Activated naive CD4-positive, alpha-beta T cell treated with anti-CD3 and anti-CD28 coated beads, Interleukin-2, amount 50 U/mL, for 24 hours (primary cell): ENCODE results near the gene SETBP1.

Experiments used
- H3K27ac Mint-ChIP-seq: one replicate; pipeline ENCODE4 v1.8.0; 2021; ENCODE audit warnings: mild to moderate bottlenecking, mixed read lengths
- H3K27me3 Mint-ChIP-seq: one replicate; pipeline ENCODE4 v1.8.0; 2021; ENCODE audit warnings: mixed read lengths
- H3K36me3 Mint-ChIP-seq: one replicate; pipeline ENCODE4 v1.8.0; 2021; ENCODE audit warnings: mixed read lengths
- H3K4me1 Mint-ChIP-seq: one replicate; pipeline ENCODE4 v1.8.0; 2021; ENCODE audit warnings: mixed read lengths
- H3K4me3 Mint-ChIP-seq: one replicate; pipeline ENCODE4 v1.8.0; 2021; ENCODE audit warnings: mild to moderate bottlenecking, mixed read lengths
- H3K9me3 Mint-ChIP-seq: one replicate; pipeline ENCODE4 v1.8.0; 2021; ENCODE audit warnings: mixed read lengths

Gene SETBP1

GRCh38 chr18:44815108-44815507, 134.4 kb downstream of the SETBP1 start:
- peaks cover 3% of the 10 kb centered on the region for H3K4me1 Mint-ChIP-seq
- H3K9me3 Mint-ChIP-seq = no peaks in the 10 kb centered on the region
- H3K27ac Mint-ChIP-seq = no peak overlapping the region
- H3K27me3 Mint-ChIP-seq = no peaks in the 10 kb centered on the region
- no peaks in the 10 kb centered on the region for H3K36me3 Mint-ChIP-seq
- H3K4me3 Mint-ChIP-seq = no peak overlapping the region

GRCh38 chr18:44816050-44816449, 135.4 kb downstream of the SETBP1 start:
- H3K4me1 Mint-ChIP-seq = peaks cover 3% of the 10 kb centered on the region
- H3K27me3 Mint-ChIP-seq = no peaks in the 10 kb centered on the region
- no peaks in the 10 kb centered on the region for H3K36me3 Mint-ChIP-seq
- no peak overlapping the region for H3K4me3 Mint-ChIP-seq
- no peak overlapping the region for H3K27ac Mint-ChIP-seq
- H3K9me3 Mint-ChIP-seq = no peaks in the 10 kb centered on the region

GRCh38 chr18:44816477-44816876, 135.8 kb downstream of the SETBP1 start:
- peaks cover 3% of the 10 kb centered on the region for H3K4me1 Mint-ChIP-seq

GRCh38 chr18:44817831-44818473, 137.3 kb downstream of the SETBP1 start:
- Mint-ChIP-seq H3K27me3 (no peaks in the 10 kb centered on the region), H3K27ac (no peak overlapping the region), H3K4me3 (no peak overlapping the region), H3K9me3 (no peaks in the 10 kb centered on the region), H3K4me1 (peaks cover 3% of the 10 kb centered on the region), H3K36me3 (no peaks in the 10 kb centered on the region)

More at GRCh38 chr18:44816477-44816876, 135.8 kb downstream of the SETBP1 start:
- Mint-ChIP-seq H3K36me3 (no peaks in the 10 kb centered on the region), H3K27ac (no peak overlapping the region), H3K27me3 (no peaks in the 10 kb centered on the region), H3K4me3 (no peak overlapping the region), H3K9me3 (no peaks in the 10 kb centered on the region)

GRCh38 chr18:44818668-44819403, 138.1 kb downstream of the SETBP1 start:
- H3K27ac Mint-ChIP-seq = no peak overlapping the region
- H3K36me3 Mint-ChIP-seq = no peaks in the 10 kb centered on the region
- peaks cover 3% of the 10 kb centered on the region for H3K4me1 Mint-ChIP-seq
- H3K4me3 Mint-ChIP-seq = no peak overlapping the region
- no peaks in the 10 kb centered on the region for H3K9me3 Mint-ChIP-seq
- H3K27me3 Mint-ChIP-seq = no peaks in the 10 kb centered on the region

GRCh38 chr18:44819944-44820510, 139.3 kb downstream of the SETBP1 start:
- Mint-ChIP-seq H3K27ac (no peak overlapping the region), H3K27me3 (no peaks in the 10 kb centered on the region), H3K9me3 (no peaks in the 10 kb centered on the region), H3K36me3 (no peaks in the 10 kb centered on the region), H3K4me1 (peaks cover 3% of the 10 kb centered on the region), H3K4me3 (no peak overlapping the region)

- no peak overlapping the region for H3K27ac Mint-ChIP-seq
These were observed 141.2 kb downstream of the SETBP1 start for GRCh38 chr18:44821924-44822323.

GRCh38 chr18:44823286-44823685, 142.6 kb downstream of the SETBP1 start:
- H3K9me3 Mint-ChIP-seq = no peaks in the 10 kb centered on the region
- H3K27ac Mint-ChIP-seq = no peak overlapping the region
- no peaks in the 10 kb centered on the region for H3K27me3 Mint-ChIP-seq
- H3K36me3 Mint-ChIP-seq = no peaks in the 10 kb centered on the region
- H3K4me1 Mint-ChIP-seq = peaks cover 3% of the 10 kb centered on the region
- no peak overlapping the region for H3K4me3 Mint-ChIP-seq

More at GRCh38 chr18:44821924-44822323, 141.2 kb downstream of the SETBP1 start:
- H3K27me3 Mint-ChIP-seq = no peaks in the 10 kb centered on the region
- H3K4me1 Mint-ChIP-seq = peaks cover 3% of the 10 kb centered on the region
- H3K36me3 Mint-ChIP-seq = no peaks in the 10 kb centered on the region
- no peak overlapping the region for H3K4me3 Mint-ChIP-seq
- no peaks in the 10 kb centered on the region for H3K9me3 Mint-ChIP-seq

GRCh38 chr18:44823782-44824181, 143.1 kb downstream of the SETBP1 start:
- Mint-ChIP-seq H3K36me3 (no peaks in the 10 kb centered on the region), H3K4me1 (peaks cover 1% of the 10 kb centered on the region), H3K9me3 (no peaks in the 10 kb centered on the region), H3K27ac (no peak overlapping the region), H3K27me3 (no peaks in the 10 kb centered on the region), H3K4me3 (no peak overlapping the region)

- Mint-ChIP-seq H3K9me3 (no peaks in the 10 kb centered on the region), H3K27me3 (no peaks in the 10 kb centered on the region), H3K4me3 (no peak overlapping the region), H3K4me1 (no peaks in the 10 kb centered on the region), H3K36me3 (no peaks in the 10 kb centered on the region), H3K27ac (no peak overlapping the region)
These were observed 144.2 kb downstream of the SETBP1 start for GRCh38 chr18:44824884-44825283.

- Mint-ChIP-seq H3K27me3 (no peaks in the 10 kb centered on the region), H3K9me3 (no peaks in the 10 kb centered on the region), H3K36me3 (no peaks in the 10 kb centered on the region), H3K4me3 (no peak overlapping the region), H3K27ac (no peak overlapping the region), H3K4me1 (no peaks in the 10 kb centered on the region)
These were observed 146.0 kb downstream of the SETBP1 start for GRCh38 chr18:44826418-44827259.

GRCh38 chr18:44828080-44828479, 147.4 kb downstream of the SETBP1 start:
- H3K36me3 Mint-ChIP-seq = no peaks in the 10 kb centered on the region
- H3K27ac Mint-ChIP-seq = no peak overlapping the region
- no peaks in the 10 kb centered on the region for H3K9me3 Mint-ChIP-seq

GRCh38 chr18:44830581-44830980, 149.9 kb downstream of the SETBP1 start:
- Mint-ChIP-seq H3K27me3 (no peaks in the 10 kb centered on the region), H3K4me3 (no peak overlapping the region), H3K27ac (no peak overlapping the region), H3K9me3 (no peaks in the 10 kb centered on the region), H3K36me3 (no peaks in the 10 kb centered on the region), H3K4me1 (no peaks in the 10 kb centered on the region)

More at GRCh38 chr18:44828080-44828479, 147.4 kb downstream of the SETBP1 start:
- H3K4me1 Mint-ChIP-seq = no peaks in the 10 kb centered on the region
- no peaks in the 10 kb centered on the region for H3K27me3 Mint-ChIP-seq
- no peak overlapping the region for H3K4me3 Mint-ChIP-seq

GRCh38 chr18:44833786-44834185, 153.1 kb downstream of the SETBP1 start:
- Mint-ChIP-seq H3K4me1 (no peaks in the 10 kb centered on the region), H3K27me3 (no peaks in the 10 kb centered on the region), H3K9me3 (no peaks in the 10 kb centered on the region), H3K4me3 (no peak overlapping the region), H3K27ac (no peak overlapping the region), H3K36me3 (no peaks in the 10 kb centered on the region)

- Mint-ChIP-seq H3K27ac (no peak overlapping the region), H3K4me3 (no peak overlapping the region), H3K36me3 (no peaks in the 10 kb centered on the region), H3K4me1 (peaks cover 11% of the 10 kb centered on the region), H3K9me3 (no peaks in the 10 kb centered on the region), H3K27me3 (no peaks in the 10 kb centered on the region)
These were observed 154.3 kb downstream of the SETBP1 start for GRCh38 chr18:44834867-44835469.
